Neural cell (in vitro differentiated cells): ENCODE data around the gene LACC1. TPM values are rescaled to one million over a fixed set of nuclear protein-coding genes. Genes with fewer than 3 reads are reported as not detected.

Experiments
- H2AFZ ChIP-seq: fragments of 200-600, 300-800 bp; sonication (generic), shearing (Covaris generic); 2 replicates; pipeline ENCODE4 v1.6.0; 2014; ENCODE audit warnings: low read depth, mild to moderate bottlenecking, antibody characterized with exemption, low read length, moderate library complexity
- H3F3A ChIP-seq: fragments of 200-600 bp; shearing (Covaris generic); 2 replicates; pipeline ENCODE4 v1.6.1; 2016; ENCODE audit warnings: mild to moderate bottlenecking, moderate library complexity, mixed read lengths, antibody characterized with exemption, low read length; ENCODE audit not compliant: insufficient read depth, poor library complexity, severe bottlenecking
- H3K27ac ChIP-seq: fragments of 200-600, 300-800 bp; sonication (generic), shearing (Covaris generic); 2 replicates; pipeline ENCODE4 v1.5.1; 2014; ENCODE audit warnings: mild to moderate bottlenecking, low read length, moderate library complexity
- H3K27me3 ChIP-seq: fragments of 300-800, 200-600 bp; sonication (generic), shearing (Covaris generic); 2 replicates; pipeline ENCODE4 v1.6.0; 2014; ENCODE audit warnings: mild to moderate bottlenecking, low read depth, low read length, moderate library complexity; ENCODE audit not compliant: insufficient read depth
- H3K36me3 ChIP-seq: fragments of 300-800, 200-600 bp; sonication (generic), shearing (Covaris generic); 2 replicates; pipeline ENCODE4 v1.5.1; 2014; ENCODE audit warnings: mild to moderate bottlenecking, antibody characterized with exemption, low read length, moderate library complexity; ENCODE audit not compliant: insufficient read depth
- H3K4me2 ChIP-seq: fragments of 300-800, 200-600 bp; sonication (generic), shearing (Covaris generic); 2 replicates; pipeline ENCODE4 v1.6.0; 2014; ENCODE audit warnings: mild to moderate bottlenecking, low read length
- H3K4me3 ChIP-seq: fragments of 300-800, 200-600 bp; sonication (generic), shearing (Covaris generic); 2 replicates; pipeline ENCODE4 v1.5.1; 2014; ENCODE audit warnings: mild to moderate bottlenecking, low read length, moderate library complexity
- H3K79me2 ChIP-seq: fragments of 200-600 bp; shearing (Covaris generic); replicated peaks from 2 replicates; pipeline ENCODE4 v1.6.0; 2014; ENCODE audit warnings: mild to moderate bottlenecking, low read length, moderate library complexity; ENCODE audit not compliant: insufficient read depth
- H3K9ac ChIP-seq: fragments of 300-800, 200-600 bp; sonication (generic), shearing (Covaris generic); 2 replicates; pipeline ENCODE4 v1.6.1; 2016; ENCODE audit warnings: mild to moderate bottlenecking, low read length, mixed read lengths
- H3K9me2 ChIP-seq: fragments of 200-600 bp; shearing (Covaris generic); 2 replicates; pipeline ENCODE4 v1.6.1; 2016; ENCODE audit warnings: mild to moderate bottlenecking, low read length, mixed read lengths; ENCODE audit not compliant: insufficient read depth
- H3K9me3 ChIP-seq: fragments of 200-600, 300-800 bp; sonication (generic), shearing (Covaris generic); 2 replicates; pipeline ENCODE4 v1.6.1; 2016; ENCODE audit warnings: mild to moderate bottlenecking, mixed run types, low read length, moderate library complexity, mixed read lengths
- H4K20me1 ChIP-seq: fragments of 200-600 bp; shearing (Covaris generic); 2 replicates; pipeline ENCODE4 v1.6.1; 2016; ENCODE audit warnings: mild to moderate bottlenecking, mixed run types; ENCODE audit not compliant: insufficient read depth
- EP300 ChIP-seq: fragments of 450-650 bp; conservative IDR thresholded peaks from 2 replicates; pipeline ENCODE4 v1.6.1; 2014; ENCODE audit warnings: antibody characterized with exemption, mild to moderate bottlenecking, moderate library complexity; ENCODE audit not compliant: poor library complexity, severe bottlenecking
- EZH2 ChIP-seq: fragments of 200-600, 300-800 bp; shearing (Covaris generic), sonication (generic); IDR thresholded peaks from 2 replicates; pipeline ENCODE4 v1.6.1; 2014; ENCODE audit warnings: antibody characterized with exemption, low read length, borderline replicate concordance, mild to moderate bottlenecking; ENCODE audit not compliant: insufficient read depth, poor library complexity, severe bottlenecking
- MXI1 ChIP-seq: fragments of 450-650 bp; conservative IDR thresholded peaks from 2 replicates; pipeline ENCODE4 v1.6.1; 2014; ENCODE audit warnings: antibody characterized with exemption, mild to moderate bottlenecking; ENCODE audit not compliant: poor library complexity, severe bottlenecking
- POLR2AphosphoS5 ChIP-seq: IDR thresholded peaks from 2 replicates; pipeline ENCODE4 v1.6.1; 2012
- RAD21 ChIP-seq: fragments of 450-650 bp; conservative IDR thresholded peaks from 2 replicates; pipeline ENCODE4 v1.6.1; 2014; ENCODE audit warnings: antibody characterized with exemption, mild to moderate bottlenecking, moderate library complexity
- TAF1 ChIP-seq: IDR thresholded peaks from 2 replicates; pipeline ENCODE4 v1.6.1; 2012; ENCODE audit warnings: low read depth
- polyA plus RNA-seq: library from polyadenylated mRNA; depleted of rRNA; stranded (reverse); fragments of >200 nt; gene quantifications from 2 replicates; pipeline ENCODE4 v1.2.3, GENCODE V29; 2014
- TF ChIP-seq, protein P1 (sequence below): fragments of 450-650 bp; IDR thresholded peaks from 2 replicates; pipeline ENCODE4 v1.5.1; 2014; ENCODE audit warnings: antibody characterized with exemption, mild to moderate bottlenecking, moderate library complexity; ENCODE audit not compliant: poor library complexity, severe bottlenecking
- TF ChIP-seq, protein P2 (sequence below): IDR thresholded peaks from 2 replicates; pipeline ENCODE4 v1.6.1; 2012; ENCODE audit warnings: borderline replicate concordance

The LACC1 gene
- polyA plus RNA-seq, 1 donor from 2014 or later, result 2.2 TPM

DNA sequence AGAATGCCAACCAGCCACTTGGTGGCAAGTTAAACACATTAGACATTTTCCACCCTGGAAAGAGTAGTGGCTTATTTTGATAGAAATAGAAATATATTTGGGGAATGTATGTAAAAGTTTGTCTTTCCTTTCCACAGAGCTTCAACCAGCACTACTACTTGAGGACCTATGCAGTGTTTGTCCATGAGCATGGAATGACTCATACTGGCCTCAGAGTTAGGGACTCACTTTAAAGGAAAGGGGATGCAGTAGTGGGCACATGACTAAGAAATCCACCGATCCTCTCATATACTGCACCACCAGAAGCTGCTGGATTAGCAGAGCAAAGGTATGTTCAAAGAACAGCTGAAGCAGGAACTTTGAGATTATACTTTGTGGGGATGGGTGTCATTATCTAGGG is 62.6 kb downstream of the LACC1 start:
- Histone ChIP-seq H4K20me1 (no peaks in the 10 kb centered on the region), H3K9me3 (no peaks in the 10 kb centered on the region), H3F3A (no peaks in the 10 kb centered on the region), H3K9ac (no peak overlapping the region), H3K9me2 (no peaks in the 10 kb centered on the region), H3K4me2 (no peak overlapping the region), H2AFZ (no peak overlapping the region), H3K36me3 (no peaks in the 10 kb centered on the region), H3K79me2 (no peaks in the 10 kb centered on the region), H3K27ac (no peak overlapping the region), H3K27me3 (no peaks in the 10 kb centered on the region), H3K4me3 (no peak overlapping the region)
- no peak for TF ChIP-seq EP300
- no peak for TF ChIP-seq MXI1
- no peak for TF ChIP-seq POLR2AphosphoS5
- no peak for TF ChIP-seq TAF1
- no peak for TF ChIP-seq RAD21
- TF ChIP-seq, protein P1, sequence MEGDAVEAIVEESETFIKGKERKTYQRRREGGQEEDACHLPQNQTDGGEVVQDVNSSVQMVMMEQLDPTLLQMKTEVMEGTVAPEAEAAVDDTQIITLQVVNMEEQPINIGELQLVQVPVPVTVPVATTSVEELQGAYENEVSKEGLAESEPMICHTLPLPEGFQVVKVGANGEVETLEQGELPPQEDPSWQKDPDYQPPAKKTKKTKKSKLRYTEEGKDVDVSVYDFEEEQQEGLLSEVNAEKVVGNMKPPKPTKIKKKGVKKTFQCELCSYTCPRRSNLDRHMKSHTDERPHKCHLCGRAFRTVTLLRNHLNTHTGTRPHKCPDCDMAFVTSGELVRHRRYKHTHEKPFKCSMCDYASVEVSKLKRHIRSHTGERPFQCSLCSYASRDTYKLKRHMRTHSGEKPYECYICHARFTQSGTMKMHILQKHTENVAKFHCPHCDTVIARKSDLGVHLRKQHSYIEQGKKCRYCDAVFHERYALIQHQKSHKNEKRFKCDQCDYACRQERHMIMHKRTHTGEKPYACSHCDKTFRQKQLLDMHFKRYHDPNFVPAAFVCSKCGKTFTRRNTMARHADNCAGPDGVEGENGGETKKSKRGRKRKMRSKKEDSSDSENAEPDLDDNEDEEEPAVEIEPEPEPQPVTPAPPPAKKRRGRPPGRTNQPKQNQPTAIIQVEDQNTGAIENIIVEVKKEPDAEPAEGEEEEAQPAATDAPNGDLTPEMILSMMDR, result no peak
- no peak for TF ChIP-seq EZH2
- TF ChIP-seq, protein P2, sequence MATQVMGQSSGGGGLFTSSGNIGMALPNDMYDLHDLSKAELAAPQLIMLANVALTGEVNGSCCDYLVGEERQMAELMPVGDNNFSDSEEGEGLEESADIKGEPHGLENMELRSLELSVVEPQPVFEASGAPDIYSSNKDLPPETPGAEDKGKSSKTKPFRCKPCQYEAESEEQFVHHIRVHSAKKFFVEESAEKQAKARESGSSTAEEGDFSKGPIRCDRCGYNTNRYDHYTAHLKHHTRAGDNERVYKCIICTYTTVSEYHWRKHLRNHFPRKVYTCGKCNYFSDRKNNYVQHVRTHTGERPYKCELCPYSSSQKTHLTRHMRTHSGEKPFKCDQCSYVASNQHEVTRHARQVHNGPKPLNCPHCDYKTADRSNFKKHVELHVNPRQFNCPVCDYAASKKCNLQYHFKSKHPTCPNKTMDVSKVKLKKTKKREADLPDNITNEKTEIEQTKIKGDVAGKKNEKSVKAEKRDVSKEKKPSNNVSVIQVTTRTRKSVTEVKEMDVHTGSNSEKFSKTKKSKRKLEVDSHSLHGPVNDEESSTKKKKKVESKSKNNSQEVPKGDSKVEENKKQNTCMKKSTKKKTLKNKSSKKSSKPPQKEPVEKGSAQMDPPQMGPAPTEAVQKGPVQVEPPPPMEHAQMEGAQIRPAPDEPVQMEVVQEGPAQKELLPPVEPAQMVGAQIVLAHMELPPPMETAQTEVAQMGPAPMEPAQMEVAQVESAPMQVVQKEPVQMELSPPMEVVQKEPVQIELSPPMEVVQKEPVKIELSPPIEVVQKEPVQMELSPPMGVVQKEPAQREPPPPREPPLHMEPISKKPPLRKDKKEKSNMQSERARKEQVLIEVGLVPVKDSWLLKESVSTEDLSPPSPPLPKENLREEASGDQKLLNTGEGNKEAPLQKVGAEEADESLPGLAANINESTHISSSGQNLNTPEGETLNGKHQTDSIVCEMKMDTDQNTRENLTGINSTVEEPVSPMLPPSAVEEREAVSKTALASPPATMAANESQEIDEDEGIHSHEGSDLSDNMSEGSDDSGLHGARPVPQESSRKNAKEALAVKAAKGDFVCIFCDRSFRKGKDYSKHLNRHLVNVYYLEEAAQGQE, result no peak

Other genes with a start within 250 kb of the LACC1 start
- gene ENOX1, start 92.9 kb upstream of the LACC1 start, polyA plus RNA-seq, result 42.6 and 43.7 TPM in 2 replicates
- gene CCDC122, start 164 bp upstream of the LACC1 start, polyA plus RNA-seq, result 0.14 and 0.79 TPM in 2 replicates